ENCODE data around the gene THBS4.

GRCh38 chr5:80103371-80103770 is 68.2 kb downstream of the THBS4 start:
- TF ChIP-seq, protein P1, sequence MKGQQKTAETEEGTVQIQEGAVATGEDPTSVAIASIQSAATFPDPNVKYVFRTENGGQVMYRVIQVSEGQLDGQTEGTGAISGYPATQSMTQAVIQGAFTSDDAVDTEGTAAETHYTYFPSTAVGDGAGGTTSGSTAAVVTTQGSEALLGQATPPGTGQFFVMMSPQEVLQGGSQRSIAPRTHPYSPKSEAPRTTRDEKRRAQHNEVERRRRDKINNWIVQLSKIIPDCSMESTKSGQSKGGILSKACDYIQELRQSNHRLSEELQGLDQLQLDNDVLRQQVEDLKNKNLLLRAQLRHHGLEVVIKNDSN (CRISPR knock-in tag; IDR thresholded peaks at IDR 0.05), result no peak
- TF ChIP-seq SP1 (CRISPR knock-in tag; conservative IDR thresholded peaks at IDR 0.05) (no peak), CTCF (IDR thresholded peaks at IDR 0.05) (no peak), PRDM15 (CRISPR knock-in tag; IDR thresholded peaks at IDR 0.05) (no peak), NFYB (CRISPR knock-in tag; conservative IDR thresholded peaks at IDR 0.05; ENCODE audit: low read depth) (no peak), ZNF423 (CRISPR knock-in tag; IDR thresholded peaks at IDR 0.05) (no peak), IRF2 (CRISPR knock-in tag; IDR thresholded peaks at IDR 0.05; ENCODE audit: borderline replicate concordance, low read depth) (no peak)
- TF ChIP-seq, protein P2, sequence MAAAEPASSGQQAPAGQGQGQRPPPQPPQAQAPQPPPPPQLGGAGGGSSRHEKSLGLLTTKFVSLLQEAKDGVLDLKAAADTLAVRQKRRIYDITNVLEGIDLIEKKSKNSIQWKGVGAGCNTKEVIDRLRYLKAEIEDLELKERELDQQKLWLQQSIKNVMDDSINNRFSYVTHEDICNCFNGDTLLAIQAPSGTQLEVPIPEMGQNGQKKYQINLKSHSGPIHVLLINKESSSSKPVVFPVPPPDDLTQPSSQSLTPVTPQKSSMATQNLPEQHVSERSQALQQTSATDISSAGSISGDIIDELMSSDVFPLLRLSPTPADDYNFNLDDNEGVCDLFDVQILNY (CRISPR knock-in tag; IDR thresholded peaks at IDR 0.05), result no peak
